HepG2 (cell line): ENCODE data around the gene PRSS21. TPM values are rescaled to one million over a fixed set of nuclear protein-coding genes. Genes with fewer than 3 reads are reported as not detected.

Experiments
- HIVEP1 ChIP-seq: sonication (generic); formaldehyde crosslinking; IDR thresholded peaks from 2 replicates; pipeline ENCODE4 v1.4.0; 2020; ENCODE audit warnings: mild to moderate bottlenecking, missing genetic modification reagents
- KAT7 ChIP-seq: IDR thresholded peaks from 2 replicates; pipeline ENCODE4 v1.6.1; 2018; ENCODE audit warnings: borderline replicate concordance, missing compliant biosample characterization
- MTA3 ChIP-seq: sonication (generic); formaldehyde crosslinking; IDR thresholded peaks from 2 replicates; pipeline ENCODE4 v1.4.0; 2020; ENCODE audit warnings: missing genetic modification reagents
- NR2F6 ChIP-seq, 2 experiments: IDR thresholded peaks; 2 replicates each; pipeline ENCODE4 v1.6.1; 2016; ENCODE audit warnings: antibody characterized with exemption in 1 of 2, mild to moderate bottlenecking in 1 of 2
- PAX8 ChIP-seq: sonication (generic); formaldehyde crosslinking; IDR thresholded peaks from 2 replicates; pipeline ENCODE4 v1.8.0; 2022; ENCODE audit warnings: mild to moderate bottlenecking, missing genetic modification reagents, borderline replicate concordance
- RARA ChIP-seq: IDR thresholded peaks from 2 replicates; pipeline ENCODE4 v1.6.1; 2016; ENCODE audit warnings: missing genetic modification reagents, missing compliant biosample characterization
- ZBTB1 ChIP-seq: sonication (generic); formaldehyde crosslinking; IDR thresholded peaks from 2 replicates; pipeline ENCODE4 v1.4.0; 2020; ENCODE audit warnings: missing genetic modification reagents, borderline replicate concordance
- ZEB1 ChIP-seq: IDR thresholded peaks from 2 replicates; pipeline ENCODE4 v1.6.1; 2012; ENCODE audit warnings: mild to moderate bottlenecking, low read depth, inconsistent platforms; ENCODE audit not compliant: insufficient replicate concordance
- ZNF460 ChIP-seq: sonication (generic); formaldehyde crosslinking; IDR thresholded peaks from 2 replicates; pipeline ENCODE4 v1.5.1; 2020; ENCODE audit warnings: missing genetic modification reagents, mild to moderate bottlenecking, borderline replicate concordance
- ZNF788 ChIP-seq: sonication (generic); formaldehyde crosslinking; IDR thresholded peaks from 2 replicates; pipeline ENCODE4 v1.5.0; 2020; ENCODE audit warnings: mild to moderate bottlenecking, missing genetic modification reagents, borderline replicate concordance
- polyA plus RNA-seq, 8 experiments: library from polyadenylated mRNA; depleted of rRNA in 3 of 8; stranded (reverse) in 7 of 8; unstranded in 1 of 8; fragments of >200 nt; fragmentation: Illumina TruSeq in 4 of 8; extraction: Trizol in 4 of 8; gene quantifications; 2 replicates each; pipeline versions ENCODE4 v1.2.1 to v1.2.3, GENCODE V29; 2011 to 2016; ENCODE audit warnings: low read depth in 4 of 8, missing spikeins in 1 of 8, mixed read lengths in 1 of 8; ENCODE audit not compliant: insufficient read depth in 1 of 8
- total RNA-seq, 5 experiments: library from RNA; depleted of rRNA; stranded (reverse); fragments of >200 nt; fragmentation: Illumina TruSeq; extraction: Trizol; gene quantifications; 2 replicates each; pipeline ENCODE4 v1.2.3, GENCODE V29; 2016; ENCODE audit warnings: low read depth in 1 of 5
- TF ChIP-seq, protein P1 (sequence below): sonication (generic); formaldehyde crosslinking; IDR thresholded peaks from 2 replicates; pipeline ENCODE4 v1.4.0; 2020; ENCODE audit warnings: mild to moderate bottlenecking, missing genetic modification reagents
- TF ChIP-seq, protein P2 (sequence below): sonication (generic); formaldehyde crosslinking; IDR thresholded peaks from 2 replicates; pipeline ENCODE4 v1.5.0; 2020; ENCODE audit warnings: mild to moderate bottlenecking, missing genetic modification reagents
- TF ChIP-seq, protein P3 (sequence below): sonication (generic); formaldehyde crosslinking; IDR thresholded peaks from 2 replicates; pipeline ENCODE4 v1.4.0; 2020; ENCODE audit warnings: missing genetic modification reagents
- TF ChIP-seq, protein P4 (sequence below): IDR thresholded peaks from 2 replicates; pipeline ENCODE4 v1.4.0; 2020; ENCODE audit warnings: mild to moderate bottlenecking, missing genetic modification reagents

Gene PRSS21
- total and polyA plus RNA-seq, 2 of the 13 experiments (the other 11 are each of a cell fraction or from before 2014, with no cell fraction given) = not detected

GRCh38 chr16:2858245-2859025 lies 41.4 kb downstream of the PRSS21 start (continued):
- TF ChIP-seq PAX8 (CRISPR knock-in tag) = no peak
- TF ChIP-seq ZNF460 = no peak
- no peak for TF ChIP-seq MTA3 (CRISPR knock-in tag)
- TF ChIP-seq, protein P1, sequence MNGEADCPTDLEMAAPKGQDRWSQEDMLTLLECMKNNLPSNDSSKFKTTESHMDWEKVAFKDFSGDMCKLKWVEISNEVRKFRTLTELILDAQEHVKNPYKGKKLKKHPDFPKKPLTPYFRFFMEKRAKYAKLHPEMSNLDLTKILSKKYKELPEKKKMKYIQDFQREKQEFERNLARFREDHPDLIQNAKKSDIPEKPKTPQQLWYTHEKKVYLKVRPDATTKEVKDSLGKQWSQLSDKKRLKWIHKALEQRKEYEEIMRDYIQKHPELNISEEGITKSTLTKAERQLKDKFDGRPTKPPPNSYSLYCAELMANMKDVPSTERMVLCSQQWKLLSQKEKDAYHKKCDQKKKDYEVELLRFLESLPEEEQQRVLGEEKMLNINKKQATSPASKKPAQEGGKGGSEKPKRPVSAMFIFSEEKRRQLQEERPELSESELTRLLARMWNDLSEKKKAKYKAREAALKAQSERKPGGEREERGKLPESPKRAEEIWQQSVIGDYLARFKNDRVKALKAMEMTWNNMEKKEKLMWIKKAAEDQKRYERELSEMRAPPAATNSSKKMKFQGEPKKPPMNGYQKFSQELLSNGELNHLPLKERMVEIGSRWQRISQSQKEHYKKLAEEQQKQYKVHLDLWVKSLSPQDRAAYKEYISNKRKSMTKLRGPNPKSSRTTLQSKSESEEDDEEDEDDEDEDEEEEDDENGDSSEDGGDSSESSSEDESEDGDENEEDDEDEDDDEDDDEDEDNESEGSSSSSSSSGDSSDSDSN (CRISPR knock-in tag) = peak; percentile 15; the same call in 1 of the 2 replicates
- TF ChIP-seq ZEB1 = peak; percentile 79
- TF ChIP-seq NR2F6 (IDR thresholded peaks at IDR 0.05) = no peak
- TF ChIP-seq NR2F6 (CRISPR knock-in tag; IDR thresholded peaks at IDR 0.05) = peak; percentile 37; the same call in 1 of the 2 replicates
- no peak for TF ChIP-seq ZBTB1
- no peak for TF ChIP-seq KAT7 (CRISPR knock-in tag)
- TF ChIP-seq, protein P2, sequence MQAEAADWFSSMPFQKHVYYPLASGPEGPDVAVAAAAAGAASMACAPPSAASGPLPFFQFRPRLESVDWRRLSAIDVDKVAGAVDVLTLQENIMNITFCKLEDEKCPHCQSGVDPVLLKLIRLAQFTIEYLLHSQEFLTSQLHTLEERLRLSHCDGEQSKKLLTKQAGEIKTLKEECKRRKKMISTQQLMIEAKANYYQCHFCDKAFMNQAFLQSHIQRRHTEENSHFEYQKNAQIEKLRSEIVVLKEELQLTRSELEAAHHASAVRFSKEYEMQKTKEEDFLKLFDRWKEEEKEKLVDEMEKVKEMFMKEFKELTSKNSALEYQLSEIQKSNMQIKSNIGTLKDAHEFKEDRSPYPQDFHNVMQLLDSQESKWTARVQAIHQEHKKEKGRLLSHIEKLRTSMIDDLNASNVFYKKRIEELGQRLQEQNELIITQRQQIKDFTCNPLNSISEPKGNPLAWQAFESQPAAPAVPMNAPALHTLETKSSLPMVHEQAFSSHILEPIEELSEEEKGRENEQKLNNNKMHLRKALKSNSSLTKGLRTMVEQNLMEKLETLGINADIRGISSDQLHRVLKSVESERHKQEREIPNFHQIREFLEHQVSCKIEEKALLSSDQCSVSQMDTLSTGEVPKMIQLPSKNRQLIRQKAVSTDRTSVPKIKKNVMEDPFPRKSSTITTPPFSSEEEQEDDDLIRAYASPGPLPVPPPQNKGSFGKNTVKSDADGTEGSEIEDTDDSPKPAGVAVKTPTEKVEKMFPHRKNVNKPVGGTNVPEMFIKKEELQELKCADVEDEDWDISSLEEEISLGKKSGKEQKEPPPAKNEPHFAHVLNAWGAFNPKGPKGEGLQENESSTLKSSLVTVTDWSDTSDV (CRISPR knock-in tag) = no peak
- TF ChIP-seq, protein P3, sequence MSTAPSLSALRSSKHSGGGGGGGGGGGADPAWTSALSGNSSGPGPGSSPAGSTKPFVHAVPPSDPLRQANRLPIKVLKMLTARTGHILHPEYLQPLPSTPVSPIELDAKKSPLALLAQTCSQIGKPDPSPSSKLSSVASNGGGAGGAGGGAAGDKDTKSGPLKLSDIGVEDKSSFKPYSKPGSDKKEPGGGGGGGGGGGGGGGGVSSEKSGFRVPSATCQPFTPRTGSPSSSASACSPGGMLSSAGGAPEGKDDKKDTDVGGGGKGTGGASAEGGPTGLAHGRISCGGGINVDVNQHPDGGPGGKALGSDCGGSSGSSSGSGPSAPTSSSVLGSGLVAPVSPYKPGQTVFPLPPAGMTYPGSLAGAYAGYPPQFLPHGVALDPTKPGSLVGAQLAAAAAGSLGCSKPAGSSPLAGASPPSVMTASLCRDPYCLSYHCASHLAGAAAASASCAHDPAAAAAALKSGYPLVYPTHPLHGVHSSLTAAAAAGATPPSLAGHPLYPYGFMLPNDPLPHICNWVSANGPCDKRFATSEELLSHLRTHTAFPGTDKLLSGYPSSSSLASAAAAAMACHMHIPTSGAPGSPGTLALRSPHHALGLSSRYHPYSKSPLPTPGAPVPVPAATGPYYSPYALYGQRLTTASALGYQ = no peak
- 0 out of 2 replicates have a peak, but pooled peaks have one; percentile 31 for TF ChIP-seq HIVEP1 (CRISPR knock-in tag)
- TF ChIP-seq ZNF788 (CRISPR knock-in tag) = no peak; the same call in 1 of the 2 replicates
- TF ChIP-seq, protein P4, sequence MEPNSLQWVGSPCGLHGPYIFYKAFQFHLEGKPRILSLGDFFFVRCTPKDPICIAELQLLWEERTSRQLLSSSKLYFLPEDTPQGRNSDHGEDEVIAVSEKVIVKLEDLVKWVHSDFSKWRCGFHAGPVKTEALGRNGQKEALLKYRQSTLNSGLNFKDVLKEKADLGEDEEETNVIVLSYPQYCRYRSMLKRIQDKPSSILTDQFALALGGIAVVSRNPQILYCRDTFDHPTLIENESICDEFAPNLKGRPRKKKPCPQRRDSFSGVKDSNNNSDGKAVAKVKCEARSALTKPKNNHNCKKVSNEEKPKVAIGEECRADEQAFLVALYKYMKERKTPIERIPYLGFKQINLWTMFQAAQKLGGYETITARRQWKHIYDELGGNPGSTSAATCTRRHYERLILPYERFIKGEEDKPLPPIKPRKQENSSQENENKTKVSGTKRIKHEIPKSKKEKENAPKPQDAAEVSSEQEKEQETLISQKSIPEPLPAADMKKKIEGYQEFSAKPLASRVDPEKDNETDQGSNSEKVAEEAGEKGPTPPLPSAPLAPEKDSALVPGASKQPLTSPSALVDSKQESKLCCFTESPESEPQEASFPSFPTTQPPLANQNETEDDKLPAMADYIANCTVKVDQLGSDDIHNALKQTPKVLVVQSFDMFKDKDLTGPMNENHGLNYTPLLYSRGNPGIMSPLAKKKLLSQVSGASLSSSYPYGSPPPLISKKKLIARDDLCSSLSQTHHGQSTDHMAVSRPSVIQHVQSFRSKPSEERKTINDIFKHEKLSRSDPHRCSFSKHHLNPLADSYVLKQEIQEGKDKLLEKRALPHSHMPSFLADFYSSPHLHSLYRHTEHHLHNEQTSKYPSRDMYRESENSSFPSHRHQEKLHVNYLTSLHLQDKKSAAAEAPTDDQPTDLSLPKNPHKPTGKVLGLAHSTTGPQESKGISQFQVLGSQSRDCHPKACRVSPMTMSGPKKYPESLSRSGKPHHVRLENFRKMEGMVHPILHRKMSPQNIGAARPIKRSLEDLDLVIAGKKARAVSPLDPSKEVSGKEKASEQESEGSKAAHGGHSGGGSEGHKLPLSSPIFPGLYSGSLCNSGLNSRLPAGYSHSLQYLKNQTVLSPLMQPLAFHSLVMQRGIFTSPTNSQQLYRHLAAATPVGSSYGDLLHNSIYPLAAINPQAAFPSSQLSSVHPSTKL (CRISPR knock-in tag) = 0 out of 2 replicates have a peak, but pooled peaks have one; percentile 22
- TF ChIP-seq RARA (CRISPR knock-in tag) = peak; percentile 41
